Stomach (tissue), 4 donors: ENCODE results near the gene ZXDB.

Source experiments
- EP300 ChIP-seq: sonication (generic); formaldehyde crosslinking; IDR thresholded peaks from one replicate; pipeline ENCODE4 v1.6.1; 2017; ENCODE audit warnings: antibody characterized with exemption
- POLR2A ChIP-seq, 4 donors: fragments of 450-650 bp; IDR thresholded peaks; one replicate each; pipeline ENCODE4 v1.6.1; 2016; ENCODE audit warnings: antibody characterized with exemption in 4 of 4, control low read depth in 2 of 4, mild to moderate bottlenecking in 1 of 4, moderate library complexity in 1 of 4
- POLR2AphosphoS5 ChIP-seq, 3 donors: sonication (generic); formaldehyde crosslinking; IDR thresholded peaks; one replicate each; pipeline ENCODE4 v1.6.1; 2016; ENCODE audit warnings: antibody characterized with exemption in 3 of 3
- TF ChIP-seq, protein P1 (sequence below), 7 experiments: fragments of 450-650 bp in 4 of 7; fragments of 200-600 bp in 3 of 7; sonication (generic) in 3 of 7; IDR thresholded peaks; one replicate each; pipeline ENCODE4 v1.5.1; 2016 to 2019; ENCODE audit warnings: antibody characterized with exemption in 7 of 7, control low read depth in 2 of 7, mild to moderate bottlenecking in 1 of 7

DNA sequence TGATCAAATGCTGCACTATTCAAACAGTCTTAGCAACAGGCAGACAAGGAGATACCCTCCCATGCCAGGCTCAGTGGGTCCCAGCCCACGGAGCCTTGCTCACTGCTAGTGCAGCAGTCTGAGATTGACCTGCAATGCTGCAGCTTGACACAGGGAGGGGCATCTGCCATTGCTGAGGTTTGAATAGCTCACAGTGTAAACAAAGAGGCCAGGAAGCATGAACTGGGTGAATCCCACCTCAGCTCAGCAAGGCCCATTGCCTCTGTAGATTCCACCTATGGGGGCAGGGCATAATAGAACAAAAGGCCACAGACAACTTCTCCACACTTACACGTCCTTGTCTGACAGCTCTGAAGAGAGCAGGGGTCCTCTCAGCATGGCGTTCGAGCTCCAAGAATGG, 26.6 kb upstream of the ZXDB start:
- no peak for TF ChIP-seq POLR2A (IDR thresholded peaks at IDR 0.05)
- TF ChIP-seq, protein P1, sequence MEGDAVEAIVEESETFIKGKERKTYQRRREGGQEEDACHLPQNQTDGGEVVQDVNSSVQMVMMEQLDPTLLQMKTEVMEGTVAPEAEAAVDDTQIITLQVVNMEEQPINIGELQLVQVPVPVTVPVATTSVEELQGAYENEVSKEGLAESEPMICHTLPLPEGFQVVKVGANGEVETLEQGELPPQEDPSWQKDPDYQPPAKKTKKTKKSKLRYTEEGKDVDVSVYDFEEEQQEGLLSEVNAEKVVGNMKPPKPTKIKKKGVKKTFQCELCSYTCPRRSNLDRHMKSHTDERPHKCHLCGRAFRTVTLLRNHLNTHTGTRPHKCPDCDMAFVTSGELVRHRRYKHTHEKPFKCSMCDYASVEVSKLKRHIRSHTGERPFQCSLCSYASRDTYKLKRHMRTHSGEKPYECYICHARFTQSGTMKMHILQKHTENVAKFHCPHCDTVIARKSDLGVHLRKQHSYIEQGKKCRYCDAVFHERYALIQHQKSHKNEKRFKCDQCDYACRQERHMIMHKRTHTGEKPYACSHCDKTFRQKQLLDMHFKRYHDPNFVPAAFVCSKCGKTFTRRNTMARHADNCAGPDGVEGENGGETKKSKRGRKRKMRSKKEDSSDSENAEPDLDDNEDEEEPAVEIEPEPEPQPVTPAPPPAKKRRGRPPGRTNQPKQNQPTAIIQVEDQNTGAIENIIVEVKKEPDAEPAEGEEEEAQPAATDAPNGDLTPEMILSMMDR (IDR thresholded peaks at IDR 0.05) = no peak
- no peak for TF ChIP-seq EP300
- no peak for TF ChIP-seq POLR2AphosphoS5 (IDR thresholded peaks at IDR 0.05)
